Measurements from ENCODE around the gene GAREM1.
"Not testable (repeated sequence)": the region's sequence is repeated elsewhere in the genome, so short reads cannot be mapped to it uniquely, and the experiment has no call there.

GAREM1 gene

GRCh38 chr18:32244881-32245280, 225.8 kb downstream of the GAREM1 start:
- H3K4me3 ChIP-seq (ENCODE audit: low read depth, low read length), result no peak overlapping the region
- no peak for TF ChIP-seq CTCF (IDR thresholded peaks at IDR 0.05; ENCODE audit: borderline replicate concordance, insufficient read depth, low read depth, low read length)

GRCh38 chr18:32243358-32243757, 227.3 kb downstream of the GAREM1 start:
- no peak overlapping the region for H3K4me3 ChIP-seq (ENCODE audit: low read depth, low read length)
- no peak for TF ChIP-seq CTCF (IDR thresholded peaks at IDR 0.05; ENCODE audit: borderline replicate concordance, insufficient read depth, low read depth, low read length)

GRCh38 chr18:32242395-32242794, 228.3 kb downstream of the GAREM1 start:
- H3K4me3 ChIP-seq (ENCODE audit: low read depth, low read length), result no peak overlapping the region
- TF ChIP-seq CTCF (IDR thresholded peaks at IDR 0.05; ENCODE audit: borderline replicate concordance, insufficient read depth, low read depth, low read length), result no peak

- no peak overlapping the region for H3K4me3 ChIP-seq (ENCODE audit: low read depth, low read length)
- TF ChIP-seq CTCF (IDR thresholded peaks at IDR 0.05; ENCODE audit: borderline replicate concordance, insufficient read depth, low read depth, low read length), result no peak
These were observed 231.9 kb downstream of the GAREM1 start for GRCh38 chr18:32238635-32239268.

- H3K4me3 ChIP-seq (ENCODE audit: low read depth, low read length), result no peak overlapping the region
These were observed 233.6 kb downstream of the GAREM1 start for GRCh38 chr18:32237049-32237448.

GRCh38 chr18:32233348-32233747, 237.3 kb downstream of the GAREM1 start:
- not testable (repeated sequence) for H3K4me3 ChIP-seq (ENCODE audit: low read depth, low read length)

More at GRCh38 chr18:32237049-32237448, 233.6 kb downstream of the GAREM1 start:
- no peak for TF ChIP-seq CTCF (IDR thresholded peaks at IDR 0.05; ENCODE audit: borderline replicate concordance, insufficient read depth, low read depth, low read length)

GRCh38 chr18:32219431-32220018, 251.2 kb downstream of the GAREM1 start:
- TF ChIP-seq CTCF (IDR thresholded peaks at IDR 0.05; ENCODE audit: borderline replicate concordance, insufficient read depth, low read depth, low read length), result no peak

More at GRCh38 chr18:32219431-32220018, 251.2 kb downstream of the GAREM1 start:
- H3K4me3 ChIP-seq (ENCODE audit: low read depth, low read length), result no peak overlapping the region
